ENCODE results near the gene PLCB3. TPM values are rescaled to one million over a fixed set of nuclear protein-coding genes. Genes with fewer than 3 reads are reported as not detected.

The PLCB3 gene
- total RNA-seq, 1 donor from 2014 or later = 48.7 TPM

DNA sequence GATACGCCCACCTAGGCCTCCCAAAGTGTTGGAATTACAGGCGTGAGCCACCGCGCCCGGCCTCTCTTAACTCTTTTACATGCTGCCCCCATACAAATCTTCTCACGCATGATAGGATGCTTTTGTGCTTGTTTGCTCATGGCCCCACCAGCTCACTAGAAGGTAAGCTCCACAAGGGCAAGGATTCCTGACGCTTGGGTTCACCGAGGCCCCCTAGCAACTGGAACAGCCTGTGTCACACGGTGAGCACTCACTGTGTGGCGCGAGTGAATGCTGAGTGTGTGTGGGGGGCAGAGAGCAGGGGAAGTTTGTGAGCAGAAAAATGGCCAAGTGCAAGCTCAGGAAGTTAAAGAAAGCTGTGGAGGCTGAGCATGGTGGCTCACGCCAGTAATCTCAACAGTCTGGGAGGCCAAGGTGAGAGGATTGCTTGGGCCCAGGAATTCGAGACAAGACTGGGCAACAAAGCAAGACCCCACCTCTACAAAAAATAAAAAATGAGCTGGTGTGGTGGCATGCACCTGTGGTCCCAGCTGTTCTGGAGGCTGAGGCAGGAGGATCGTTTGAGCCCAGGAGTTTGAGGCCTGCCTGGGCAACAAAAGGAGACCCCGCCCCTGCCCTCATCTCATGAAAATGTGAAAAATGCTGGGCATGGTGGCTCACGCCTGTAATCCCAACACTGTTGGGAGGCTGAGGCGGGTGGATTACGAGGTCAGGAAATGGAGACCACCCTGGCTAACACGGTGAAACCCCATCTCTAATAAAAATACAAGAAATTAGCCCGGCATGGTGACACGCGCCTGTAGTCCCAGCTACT, 30.8 kb downstream of the PLCB3 start:
- Histone ChIP-seq H3K9ac (ENCODE audit: low read length) (no peak overlapping the region), H3K4me2 (ENCODE audit: low read length) (no peak overlapping the region), H3K27me3 (ENCODE audit: insufficient read depth, low read length) (no peaks in the 10 kb centered on the region), H3K36me3 (ENCODE audit: insufficient read depth, low read length) (no peaks in the 10 kb centered on the region), H3K4me3 (ENCODE audit: insufficient read depth, low read depth, low read length) (no peak overlapping the region), H4K20me1 (ENCODE audit: insufficient read depth, low read length) (no peaks in the 10 kb centered on the region), H3K4me1 (ENCODE audit: insufficient read depth, low read length) (peaks cover 10% of the 10 kb centered on the region), H3K27ac (ENCODE audit: low read depth, low read length) (no peak overlapping the region), H2AFZ (ENCODE audit: low read depth, low read length) (no peak overlapping the region), H3K9me3 (ENCODE audit: insufficient read depth, low read depth, low read length) (no peaks in the 10 kb centered on the region), H3K79me2 (ENCODE audit: insufficient read depth, low read length) (peaks cover 16% of the 10 kb centered on the region)
- H3K9me3 Mint-ChIP-seq (ENCODE audit: unreplicated experiment) = no peaks in the 10 kb centered on the region
- TF ChIP-seq EZH2 (IDR thresholded peaks at IDR 0.05; ENCODE audit: insufficient read depth, low read length) (no peak), CTCF (IDR thresholded peaks at IDR 0.05; ENCODE audit: insufficient read depth, low read depth, low read length) (no peak)
- H3K4me3 Mint-ChIP-seq (ENCODE audit: unreplicated experiment) = no peak overlapping the region
- H3K4me1 Mint-ChIP-seq (ENCODE audit: low read depth, unreplicated experiment) = peaks cover 3% of the 10 kb centered on the region
- no peak overlapping the region for H3K27ac Mint-ChIP-seq (ENCODE audit: unreplicated experiment)
- DNase-seq (ENCODE audit: low read depth) = no peak
- FAIRE-seq = no peak
- peaks cover 7% of the 10 kb centered on the region for H3K36me3 Mint-ChIP-seq (ENCODE audit: low read depth, unreplicated experiment)
- H3K27me3 Mint-ChIP-seq (ENCODE audit: low read depth, unreplicated experiment) = no peaks in the 10 kb centered on the region

DNA sequence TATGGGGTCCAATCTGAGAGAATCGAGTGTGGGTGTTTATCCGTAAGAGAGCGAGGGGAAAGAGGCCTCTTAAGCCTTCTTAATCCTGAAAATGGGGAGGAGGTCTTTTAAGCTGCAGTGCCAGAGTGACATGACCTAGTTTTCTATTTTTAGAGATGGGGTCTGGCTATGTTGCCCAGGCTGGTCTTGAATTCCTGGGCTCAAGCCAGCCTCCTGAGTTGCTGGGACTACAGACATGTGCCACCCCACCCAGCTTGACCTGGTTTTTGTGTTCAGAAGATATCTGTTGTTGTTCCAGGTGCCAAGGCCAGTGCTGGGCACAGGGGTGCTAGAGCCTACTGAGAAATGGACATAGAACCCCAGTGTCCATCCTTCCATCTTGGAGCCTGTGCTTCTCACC, 31.8 kb downstream of the PLCB3 start:
- Mint-ChIP-seq H3K4me1 (ENCODE audit: low read depth, unreplicated experiment) (peaks cover 3% of the 10 kb centered on the region), H3K9me3 (ENCODE audit: unreplicated experiment) (no peaks in the 10 kb centered on the region), H3K36me3 (ENCODE audit: low read depth, unreplicated experiment) (peaks cover 7% of the 10 kb centered on the region), H3K27me3 (ENCODE audit: low read depth, unreplicated experiment) (no peaks in the 10 kb centered on the region), H3K4me3 (ENCODE audit: unreplicated experiment) (peak overlapping the region; percentile 27), H3K27ac (ENCODE audit: unreplicated experiment) (no peak overlapping the region)
- DNase-seq (ENCODE audit: low read depth) = no peak
- Histone ChIP-seq H3K79me2 (ENCODE audit: insufficient read depth, low read length) (peaks cover 16% of the 10 kb centered on the region), H3K4me1 (ENCODE audit: insufficient read depth, low read length) (peaks cover 10% of the 10 kb centered on the region), H2AFZ (ENCODE audit: low read depth, low read length) (no peak overlapping the region), H3K4me3 (ENCODE audit: insufficient read depth, low read depth, low read length) (no peak overlapping the region), H3K9me3 (ENCODE audit: insufficient read depth, low read depth, low read length) (no peaks in the 10 kb centered on the region), H3K9ac (ENCODE audit: low read length) (no peak overlapping the region), H3K27me3 (ENCODE audit: insufficient read depth, low read length) (no peaks in the 10 kb centered on the region), H3K4me2 (ENCODE audit: low read length) (peak overlapping the region; percentile 23), H4K20me1 (ENCODE audit: insufficient read depth, low read length) (no peaks in the 10 kb centered on the region), H3K36me3 (ENCODE audit: insufficient read depth, low read length) (no peaks in the 10 kb centered on the region), H3K27ac (ENCODE audit: low read depth, low read length) (no peak overlapping the region)
- FAIRE-seq = no peak
- TF ChIP-seq EZH2 (IDR thresholded peaks at IDR 0.05; ENCODE audit: insufficient read depth, low read length) (no peak), CTCF (IDR thresholded peaks at IDR 0.05; ENCODE audit: insufficient read depth, low read depth, low read length) (no peak)

All from astrocyte (in vitro differentiated cells and primary cell).